GM06990 (cell line): ENCODE data around the gene MNT.

Experiments used
- DNase-seq: peaks from one replicate; pipeline ENCODE4 v3.0.0-alpha.2; 2011; ENCODE audit not compliant: insufficient read length; ENCODE audit errors: extremely low read depth
- H3K27me3 ChIP-seq: replicated peaks from 2 replicates; pipeline ENCODE4 v1.6.0; 2011; ENCODE audit warnings: low read length; ENCODE audit not compliant: control insufficient read depth, insufficient read depth
- H3K36me3 ChIP-seq: 2 replicates; pipeline ENCODE4 v1.5.1; 2011; ENCODE audit warnings: low read length; ENCODE audit not compliant: control insufficient read depth, insufficient read depth
- H3K4me3 ChIP-seq: replicated peaks from 2 replicates; pipeline ENCODE4 v1.5.1; 2011; ENCODE audit warnings: low read depth, mild to moderate bottlenecking, control low read depth, low read length
- TF ChIP-seq, protein P1 (sequence below): IDR thresholded peaks from 2 replicates; pipeline ENCODE4 v1.5.1; 2011; ENCODE audit warnings: low read length, control low read depth, mild to moderate bottlenecking, inconsistent platforms; ENCODE audit not compliant: insufficient read depth, poor library complexity, severe bottlenecking

Gene MNT

DNA sequence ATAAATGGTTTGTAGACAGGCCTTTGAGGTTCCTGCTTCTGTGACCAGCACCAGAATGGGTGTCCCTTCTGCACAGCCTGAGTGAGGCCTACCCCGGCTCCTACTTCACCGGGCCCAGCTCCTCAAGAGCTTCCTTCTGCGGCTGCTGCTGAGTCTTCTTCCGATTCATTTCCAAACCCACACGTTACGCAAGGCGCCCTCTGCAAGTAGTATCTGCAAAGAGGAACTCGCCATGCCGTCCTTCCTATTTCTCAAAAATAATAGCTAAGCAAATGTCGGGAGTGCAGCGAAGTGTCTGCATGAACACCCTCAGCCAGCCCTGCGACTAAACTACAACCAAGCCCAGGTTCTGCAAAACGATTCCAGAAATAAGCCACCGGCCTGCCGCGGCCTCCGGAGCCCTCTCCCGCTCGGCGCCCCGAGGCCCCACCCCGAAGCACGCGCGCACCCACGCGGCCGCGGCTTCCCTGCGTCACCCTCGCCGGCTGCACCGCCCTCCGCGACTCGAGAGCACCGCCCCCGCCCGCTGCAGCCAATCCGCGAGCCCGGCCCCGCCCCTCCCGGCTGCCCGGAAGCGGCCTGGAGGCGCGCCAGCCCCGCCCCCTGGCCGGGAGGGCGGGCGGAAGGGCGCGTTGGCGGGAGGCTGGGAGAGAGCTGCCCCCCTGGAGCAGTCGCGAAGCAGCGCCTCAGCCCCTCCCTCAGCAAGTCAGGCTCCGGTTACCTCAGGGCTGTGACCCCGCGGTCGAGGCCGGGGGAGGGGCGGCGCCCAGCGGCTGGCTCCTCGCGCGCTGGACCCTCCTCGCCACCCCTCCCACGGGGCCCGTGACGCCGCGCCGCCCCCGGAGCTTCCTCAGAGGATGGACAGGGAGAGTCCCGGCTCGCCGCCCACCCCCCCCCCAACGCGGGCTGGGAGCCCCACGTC lies 8.3 kb downstream of the MNT start:
- DNase-seq, result peak; percentile 96
- TF ChIP-seq, protein P1, sequence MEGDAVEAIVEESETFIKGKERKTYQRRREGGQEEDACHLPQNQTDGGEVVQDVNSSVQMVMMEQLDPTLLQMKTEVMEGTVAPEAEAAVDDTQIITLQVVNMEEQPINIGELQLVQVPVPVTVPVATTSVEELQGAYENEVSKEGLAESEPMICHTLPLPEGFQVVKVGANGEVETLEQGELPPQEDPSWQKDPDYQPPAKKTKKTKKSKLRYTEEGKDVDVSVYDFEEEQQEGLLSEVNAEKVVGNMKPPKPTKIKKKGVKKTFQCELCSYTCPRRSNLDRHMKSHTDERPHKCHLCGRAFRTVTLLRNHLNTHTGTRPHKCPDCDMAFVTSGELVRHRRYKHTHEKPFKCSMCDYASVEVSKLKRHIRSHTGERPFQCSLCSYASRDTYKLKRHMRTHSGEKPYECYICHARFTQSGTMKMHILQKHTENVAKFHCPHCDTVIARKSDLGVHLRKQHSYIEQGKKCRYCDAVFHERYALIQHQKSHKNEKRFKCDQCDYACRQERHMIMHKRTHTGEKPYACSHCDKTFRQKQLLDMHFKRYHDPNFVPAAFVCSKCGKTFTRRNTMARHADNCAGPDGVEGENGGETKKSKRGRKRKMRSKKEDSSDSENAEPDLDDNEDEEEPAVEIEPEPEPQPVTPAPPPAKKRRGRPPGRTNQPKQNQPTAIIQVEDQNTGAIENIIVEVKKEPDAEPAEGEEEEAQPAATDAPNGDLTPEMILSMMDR, result no peak
- Histone ChIP-seq H3K27me3 (no peaks in the 10 kb centered on the region), H3K4me3 (peak overlapping the region; percentile 79), H3K36me3 (0 out of 2 replicates have a peak, but pooled peaks cover 1% of the 10 kb centered on the region)

DNA sequence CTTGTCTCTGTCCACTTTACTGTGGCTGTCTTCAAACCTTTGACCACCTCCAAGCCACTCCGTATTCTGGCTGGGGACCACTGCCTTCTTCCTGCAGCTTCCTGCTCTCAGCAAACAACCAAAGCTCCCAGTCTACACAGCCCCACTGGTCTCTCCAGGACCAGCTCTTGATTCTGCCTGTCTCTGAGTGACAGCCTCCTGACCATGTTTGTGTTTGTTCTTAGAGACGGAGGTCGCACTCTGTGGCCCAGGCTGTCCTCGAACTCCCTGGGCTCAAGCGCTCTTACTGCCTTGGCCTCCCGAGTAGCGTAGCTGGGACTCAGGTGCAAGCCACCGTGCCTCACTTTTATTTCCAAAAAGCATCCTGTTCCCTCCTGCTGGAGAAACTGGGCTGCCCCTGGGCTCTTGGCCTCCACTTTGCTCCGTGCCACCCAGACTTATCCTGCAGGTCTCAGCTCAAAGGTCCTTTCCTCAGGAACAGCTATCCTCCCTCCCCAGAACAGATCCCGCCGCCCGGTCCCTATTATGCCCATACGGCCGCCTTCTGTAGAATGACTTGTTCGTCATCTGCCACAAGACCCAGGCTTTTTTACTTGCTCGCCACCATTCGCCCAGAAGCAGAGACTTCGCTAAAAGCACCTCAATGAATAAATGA lies 9.1 kb downstream of the MNT start:
- peak overlapping the region; percentile 79 for H3K4me3 ChIP-seq
- DNase-seq, result no peak
- TF ChIP-seq, protein P1, result no peak

DNA sequence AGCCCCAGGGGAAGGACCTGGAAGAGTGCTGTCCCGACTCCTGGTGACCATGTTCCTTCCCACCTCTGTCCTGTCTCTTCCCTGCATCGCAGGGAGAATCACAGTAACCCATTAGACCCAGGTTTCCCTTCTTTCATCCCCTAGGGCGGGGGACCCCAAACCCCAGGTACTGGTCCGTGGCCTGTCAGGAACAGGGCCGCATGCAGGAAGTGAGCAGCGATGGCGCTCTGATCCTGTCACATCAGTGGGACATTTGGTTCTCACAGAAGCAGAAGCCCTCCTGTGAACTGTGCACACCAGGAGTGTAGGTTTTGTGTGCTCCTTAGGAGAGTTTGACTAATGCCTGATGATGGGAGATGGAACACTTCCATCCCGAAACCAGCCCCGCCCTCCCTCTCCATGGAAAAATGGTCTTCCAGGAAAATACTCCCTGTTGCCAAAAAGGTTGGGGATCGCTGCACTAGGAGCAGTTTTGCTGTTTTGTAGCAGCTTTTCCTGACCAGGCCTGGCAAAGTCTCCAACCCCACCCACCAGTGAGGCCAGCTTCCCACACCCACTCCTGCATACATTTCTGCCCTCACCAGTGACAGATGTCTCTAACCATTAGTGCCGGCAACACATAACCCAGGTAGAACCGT lies 10.5 kb downstream of the MNT start:
- TF ChIP-seq, protein P1, result no peak
- Histone ChIP-seq H3K27me3 (no peaks in the 10 kb centered on the region), H3K36me3 (peaks cover 11% of the 10 kb centered on the region), H3K4me3 (no peak overlapping the region)
- DNase-seq, result no peak

More for the DNA sequence above, 9.1 kb downstream of the MNT start:
- no peaks in the 10 kb centered on the region for H3K27me3 ChIP-seq
- H3K36me3 ChIP-seq, result peaks cover 6% of the 10 kb centered on the region

DNA sequence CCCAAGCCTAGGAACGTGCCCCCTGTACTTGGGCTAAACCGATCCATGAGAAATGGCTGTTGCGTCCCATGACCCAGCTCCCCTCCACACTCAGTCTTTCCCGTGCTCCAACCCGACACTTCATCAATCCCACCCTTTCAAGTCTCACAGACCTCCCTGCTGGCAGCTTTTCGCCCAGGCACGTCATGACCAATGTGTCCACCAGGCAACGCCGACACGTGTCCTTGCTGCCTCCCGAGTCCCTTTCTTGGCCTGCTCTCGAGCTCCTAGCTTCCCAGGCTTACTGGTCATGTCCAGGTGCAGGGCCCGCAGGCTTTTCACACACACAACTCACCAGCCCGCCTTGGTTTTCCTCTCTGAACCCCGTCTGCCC lies 12.2 kb downstream of the MNT start:
- H3K36me3 ChIP-seq, result peaks cover 11% of the 10 kb centered on the region
- no peak for DNase-seq
- TF ChIP-seq, protein P1, result no peak
- H3K27me3 ChIP-seq, result no peaks in the 10 kb centered on the region
- H3K4me3 ChIP-seq, result no peak overlapping the region

DNA sequence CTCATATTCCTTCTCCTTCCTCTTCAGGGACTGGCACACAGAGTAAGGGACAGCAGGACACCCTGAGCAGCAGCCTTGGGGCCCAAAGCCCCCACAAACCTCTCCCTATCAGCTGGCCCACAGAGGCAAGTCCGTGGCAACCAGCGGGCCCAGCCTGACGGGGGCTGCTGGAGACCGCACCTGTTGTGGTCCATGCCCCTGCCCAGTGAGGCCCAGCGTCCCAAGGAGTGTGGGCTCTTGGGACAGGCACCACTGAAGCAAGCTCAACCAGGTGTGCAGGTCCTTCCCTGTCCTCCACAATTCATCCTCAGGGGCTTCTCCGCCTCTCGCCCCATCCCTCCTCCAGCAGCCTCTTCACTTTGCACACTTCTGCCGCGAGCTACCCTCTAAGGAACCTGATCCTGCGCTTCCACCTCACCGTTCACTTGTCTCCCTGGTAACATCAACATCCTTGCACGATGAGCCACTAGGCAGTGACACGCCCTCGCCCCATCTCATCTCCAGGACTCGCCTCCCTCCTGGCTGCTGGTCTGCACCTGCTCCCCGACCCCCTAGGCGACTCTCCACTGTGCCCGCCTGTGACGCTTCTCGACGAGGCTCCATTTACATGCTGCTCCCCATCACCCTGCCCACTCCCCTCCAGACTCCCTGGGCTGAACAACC lies 12.7 kb downstream of the MNT start:
- Histone ChIP-seq H3K36me3 (peaks cover 11% of the 10 kb centered on the region), H3K4me3 (no peak overlapping the region), H3K27me3 (no peaks in the 10 kb centered on the region)
- TF ChIP-seq, protein P1, result no peak
- DNase-seq, result no peak
